Measurements from ENCODE around the gene TRAF2. TPM values are rescaled to one million over a fixed set of nuclear protein-coding genes. Genes with fewer than 3 reads are reported as not detected.
A peak's percentile ranks its signal among the peaks of the same experiment; 100 is the strongest.

Gene TRAF2
- total and polyA plus RNA-seq, 9 of the 15 experiments (the other 6 are each of a cell fraction or from before 2014, with no cell fraction given): 0.24 to 45.2 (median 18.0) TPM

DNA sequence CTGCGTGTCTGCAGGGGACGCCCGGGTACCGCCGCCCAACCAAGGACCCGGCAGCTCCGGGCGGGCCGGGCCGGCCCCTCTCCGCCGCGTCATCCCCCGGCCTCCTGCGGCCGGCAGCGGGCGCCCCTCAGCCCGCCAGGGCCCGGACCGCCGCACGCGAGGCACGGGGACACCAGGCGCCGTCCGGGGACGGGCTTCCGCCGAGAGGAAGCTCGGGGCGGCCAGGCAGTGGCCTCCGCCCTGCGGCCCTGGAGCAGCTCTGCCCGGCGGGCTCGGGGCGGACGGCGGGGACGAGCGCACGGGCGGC lies 57.8 kb downstream of the TRAF2 start (continued):
- no peak for TF ChIP-seq MCM5 (IDR thresholded peaks at IDR 0.05; ENCODE audit: low read depth)
- no peak for TF ChIP-seq KLF16 (IDR thresholded peaks at IDR 0.05)
- no peak for TF ChIP-seq CREB3 (tag; conservative IDR thresholded peaks at IDR 0.05; ENCODE audit: low read depth)
- TF ChIP-seq JUND (IDR thresholded peaks at IDR 0.05; ENCODE audit: borderline replicate concordance, low read depth, low read length): no peak
- no peak for TF ChIP-seq JUND (tag; IDR thresholded peaks at IDR 0.05; ENCODE audit: borderline replicate concordance, low read depth, low read length)
- TF ChIP-seq ZNF174 (CRISPR knock-in tag; IDR thresholded peaks at IDR 0.05): no peak
- TF ChIP-seq BHLHE40 (IDR thresholded peaks at IDR 0.05; ENCODE audit: low read length): peak; percentile 77; the same call in 1 of the 2 replicates
- TF ChIP-seq MCM3 (IDR thresholded peaks at IDR 0.05): no peak
- no peak for TF ChIP-seq ZBTB49 (CRISPR knock-in tag; IDR thresholded peaks at IDR 0.05; ENCODE audit: borderline replicate concordance)
- TF ChIP-seq CHD1 (IDR thresholded peaks at IDR 0.05; ENCODE audit: low read length): peak; percentile 69
- TF ChIP-seq ZNF398 (CRISPR knock-in tag; IDR thresholded peaks at IDR 0.05): no peak
- no peak for TF ChIP-seq ZNF695 (CRISPR knock-in tag; IDR thresholded peaks at IDR 0.05)
- TF ChIP-seq PHB2 (IDR thresholded peaks at IDR 0.05; ENCODE audit: low read depth): no peak
- TF ChIP-seq PTRF (tag; IDR thresholded peaks at IDR 0.05): no peak
- peak; percentile 1; the same call in 1 of the 2 replicates for TF ChIP-seq RB1 (IDR thresholded peaks at IDR 0.05; ENCODE audit: low read depth)
- TF ChIP-seq, protein P1, sequence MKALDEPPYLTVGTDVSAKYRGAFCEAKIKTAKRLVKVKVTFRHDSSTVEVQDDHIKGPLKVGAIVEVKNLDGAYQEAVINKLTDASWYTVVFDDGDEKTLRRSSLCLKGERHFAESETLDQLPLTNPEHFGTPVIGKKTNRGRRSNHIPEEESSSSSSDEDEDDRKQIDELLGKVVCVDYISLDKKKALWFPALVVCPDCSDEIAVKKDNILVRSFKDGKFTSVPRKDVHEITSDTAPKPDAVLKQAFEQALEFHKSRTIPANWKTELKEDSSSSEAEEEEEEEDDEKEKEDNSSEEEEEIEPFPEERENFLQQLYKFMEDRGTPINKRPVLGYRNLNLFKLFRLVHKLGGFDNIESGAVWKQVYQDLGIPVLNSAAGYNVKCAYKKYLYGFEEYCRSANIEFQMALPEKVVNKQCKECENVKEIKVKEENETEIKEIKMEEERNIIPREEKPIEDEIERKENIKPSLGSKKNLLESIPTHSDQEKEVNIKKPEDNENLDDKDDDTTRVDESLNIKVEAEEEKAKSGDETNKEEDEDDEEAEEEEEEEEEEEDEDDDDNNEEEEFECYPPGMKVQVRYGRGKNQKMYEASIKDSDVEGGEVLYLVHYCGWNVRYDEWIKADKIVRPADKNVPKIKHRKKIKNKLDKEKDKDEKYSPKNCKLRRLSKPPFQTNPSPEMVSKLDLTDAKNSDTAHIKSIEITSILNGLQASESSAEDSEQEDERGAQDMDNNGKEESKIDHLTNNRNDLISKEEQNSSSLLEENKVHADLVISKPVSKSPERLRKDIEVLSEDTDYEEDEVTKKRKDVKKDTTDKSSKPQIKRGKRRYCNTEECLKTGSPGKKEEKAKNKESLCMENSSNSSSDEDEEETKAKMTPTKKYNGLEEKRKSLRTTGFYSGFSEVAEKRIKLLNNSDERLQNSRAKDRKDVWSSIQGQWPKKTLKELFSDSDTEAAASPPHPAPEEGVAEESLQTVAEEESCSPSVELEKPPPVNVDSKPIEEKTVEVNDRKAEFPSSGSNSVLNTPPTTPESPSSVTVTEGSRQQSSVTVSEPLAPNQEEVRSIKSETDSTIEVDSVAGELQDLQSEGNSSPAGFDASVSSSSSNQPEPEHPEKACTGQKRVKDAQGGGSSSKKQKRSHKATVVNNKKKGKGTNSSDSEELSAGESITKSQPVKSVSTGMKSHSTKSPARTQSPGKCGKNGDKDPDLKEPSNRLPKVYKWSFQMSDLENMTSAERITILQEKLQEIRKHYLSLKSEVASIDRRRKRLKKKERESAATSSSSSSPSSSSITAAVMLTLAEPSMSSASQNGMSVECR (CRISPR knock-in tag; IDR thresholded peaks at IDR 0.05): no peak; the same call in 1 of the 2 replicates
- TF ChIP-seq, protein P2, sequence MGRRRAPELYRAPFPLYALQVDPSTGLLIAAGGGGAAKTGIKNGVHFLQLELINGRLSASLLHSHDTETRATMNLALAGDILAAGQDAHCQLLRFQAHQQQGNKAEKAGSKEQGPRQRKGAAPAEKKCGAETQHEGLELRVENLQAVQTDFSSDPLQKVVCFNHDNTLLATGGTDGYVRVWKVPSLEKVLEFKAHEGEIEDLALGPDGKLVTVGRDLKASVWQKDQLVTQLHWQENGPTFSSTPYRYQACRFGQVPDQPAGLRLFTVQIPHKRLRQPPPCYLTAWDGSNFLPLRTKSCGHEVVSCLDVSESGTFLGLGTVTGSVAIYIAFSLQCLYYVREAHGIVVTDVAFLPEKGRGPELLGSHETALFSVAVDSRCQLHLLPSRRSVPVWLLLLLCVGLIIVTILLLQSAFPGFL (CRISPR knock-in tag; IDR thresholded peaks at IDR 0.05): no peak
- TF ChIP-seq NONO (IDR thresholded peaks at IDR 0.05; ENCODE audit: low read depth in 2 of 2, low read length in 1 of 2): peak in 1 of 2 experiments; percentile 59; a peak in 2 of 4 replicates
